Stimulated activated naive CD4-positive, alpha-beta T cell (primary cell): ENCODE results near the gene ZBTB20.

Experiments used
- DNase-seq, 6 experiments: peaks; one replicate each; lab custom pipeline; 2025; lab: John Stamatoyannopoulos, UW

Gene ZBTB20

GRCh38 chr3:114627770-114628169 is 519.3 kb downstream of the ZBTB20 start:
- DNase-seq, result no peak

DNA sequence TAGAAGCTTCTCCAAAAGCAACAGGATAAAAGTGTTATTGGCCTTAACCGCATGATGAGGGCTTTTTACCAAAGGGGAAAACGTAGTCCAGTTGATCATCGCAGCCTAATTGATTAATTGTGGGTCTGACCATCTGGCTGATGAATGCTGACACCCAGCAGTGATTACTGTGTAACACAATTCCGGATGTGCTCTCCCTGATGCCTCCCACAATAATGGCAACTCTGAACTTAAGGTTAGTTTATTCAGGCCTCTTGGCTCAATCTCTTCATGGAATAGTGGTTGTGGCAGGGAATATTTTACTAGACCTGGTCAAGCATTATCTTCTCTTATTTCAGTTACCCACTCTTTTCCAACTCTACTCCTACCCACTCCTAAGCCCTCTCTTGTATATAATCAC is 520.3 kb downstream of the ZBTB20 start:
- DNase-seq, result no peak

DNA sequence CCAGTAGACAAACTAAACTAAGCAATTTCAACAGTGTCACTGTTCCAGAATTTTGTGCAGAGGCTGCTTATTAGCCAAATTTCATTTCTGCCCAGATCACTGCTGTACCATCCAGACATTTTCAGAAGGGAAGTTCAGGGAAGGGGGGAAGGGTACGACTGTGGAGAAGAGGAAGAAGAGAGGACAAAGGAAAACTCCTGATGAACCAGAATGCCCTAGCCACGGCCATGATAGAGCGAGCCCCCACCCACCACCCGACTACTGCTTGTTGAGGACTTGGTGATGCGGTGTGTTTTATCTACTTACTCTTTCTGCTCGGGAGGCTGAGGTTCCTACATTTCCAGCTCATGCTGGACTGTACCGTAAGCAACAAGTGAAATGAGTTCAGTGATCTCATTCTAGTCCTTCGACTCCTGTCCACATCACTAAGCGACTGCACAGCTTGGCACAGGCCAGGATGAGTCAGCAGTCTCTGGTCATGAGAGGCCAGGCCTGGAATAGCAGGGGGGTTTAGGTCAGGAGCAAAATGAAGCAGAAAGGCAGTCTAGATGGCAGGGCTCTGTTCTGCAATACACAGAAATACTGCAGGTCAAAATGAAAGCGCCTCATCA is 522.4 kb downstream of the ZBTB20 start:
- no peak for DNase-seq

GRCh38 chr3:114624047-114624445 is 523.0 kb downstream of the ZBTB20 start:
- no peak for DNase-seq

DNA sequence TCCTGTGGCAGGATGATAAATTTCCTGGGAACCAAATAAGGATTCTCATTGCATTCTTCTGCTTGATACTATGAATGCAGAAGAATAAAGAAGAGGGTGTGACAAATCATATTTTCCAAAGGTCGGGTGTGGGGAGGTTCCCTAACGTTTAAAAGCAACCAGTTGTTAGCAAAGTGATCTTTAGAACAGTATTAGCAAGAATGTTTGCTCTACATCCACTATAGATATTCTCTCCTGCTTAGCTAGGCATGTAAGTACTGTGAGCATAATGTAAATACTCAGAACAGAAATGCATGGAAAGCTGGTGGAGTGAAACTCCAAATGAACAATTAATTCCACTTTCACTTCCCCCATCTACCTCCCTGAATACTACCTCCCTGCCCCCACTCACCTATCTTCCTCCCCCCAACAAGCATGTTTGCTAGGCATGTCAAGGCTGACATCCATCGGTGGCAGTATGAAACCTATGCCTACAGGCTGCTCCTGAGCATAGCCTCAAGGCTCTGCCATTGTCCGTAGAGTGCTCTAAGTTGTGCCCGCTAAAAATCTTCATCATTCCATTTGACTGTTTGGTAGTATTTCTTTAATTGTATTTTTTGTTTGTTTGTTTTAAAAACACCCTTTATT is 523.6 kb downstream of the ZBTB20 start:
- no peak for DNase-seq

- DNase-seq, result no peak
These were observed 525.1 kb downstream of the ZBTB20 start for GRCh38 chr3:114622001-114622400.

GRCh38 chr3:114619771-114620170 is 527.3 kb downstream of the ZBTB20 start:
- DNase-seq, result no peak

DNA sequence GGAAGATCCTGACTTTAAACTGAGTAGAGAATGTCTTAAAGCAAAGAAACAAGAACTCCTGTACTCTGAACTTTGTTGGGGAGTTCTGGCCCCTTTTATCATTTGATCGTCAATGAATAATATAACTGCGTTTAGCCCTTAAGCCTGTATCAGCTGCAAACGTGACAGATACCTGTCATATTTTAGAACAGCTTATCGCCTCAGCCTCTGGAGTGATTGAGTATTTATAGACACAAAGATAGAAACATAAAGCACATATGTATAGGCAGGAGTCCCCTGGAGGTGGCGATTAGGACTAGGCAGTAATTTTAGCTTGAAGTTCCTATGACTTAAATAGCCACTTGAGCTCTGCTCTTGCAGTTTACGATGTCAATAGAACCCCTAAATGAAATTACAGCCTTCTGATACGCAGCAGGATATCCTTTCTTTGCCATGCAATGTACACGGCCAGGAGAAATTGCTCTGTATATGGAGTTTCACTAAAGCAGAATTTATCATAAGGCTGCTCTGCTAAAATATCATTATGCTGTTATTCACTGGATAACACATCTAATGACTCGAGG is 531.5 kb downstream of the ZBTB20 start:
- no peak for DNase-seq

GRCh38 chr3:114609973-114610630 is 537.0 kb downstream of the ZBTB20 start:
- DNase-seq, result no peak

DNA sequence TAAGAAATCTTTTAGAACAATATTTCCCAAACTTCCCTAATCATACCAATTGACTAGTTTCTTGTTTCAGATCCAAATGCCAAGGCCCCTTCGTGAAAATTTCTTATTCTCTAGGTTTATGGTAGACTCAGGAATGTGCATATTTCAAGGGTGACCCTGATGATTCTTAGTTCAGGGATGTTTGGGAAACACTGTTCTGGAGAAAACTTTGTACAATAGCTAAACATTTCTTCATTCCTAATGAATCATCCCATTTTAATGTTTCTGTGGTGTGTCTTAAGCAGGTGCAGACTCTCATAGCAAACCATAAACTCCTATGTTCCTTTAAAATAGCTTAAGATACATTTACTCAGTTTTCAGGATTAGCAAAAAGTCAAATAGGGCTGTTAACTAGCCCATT is 538.8 kb downstream of the ZBTB20 start:
- DNase-seq, result no peak

DNA sequence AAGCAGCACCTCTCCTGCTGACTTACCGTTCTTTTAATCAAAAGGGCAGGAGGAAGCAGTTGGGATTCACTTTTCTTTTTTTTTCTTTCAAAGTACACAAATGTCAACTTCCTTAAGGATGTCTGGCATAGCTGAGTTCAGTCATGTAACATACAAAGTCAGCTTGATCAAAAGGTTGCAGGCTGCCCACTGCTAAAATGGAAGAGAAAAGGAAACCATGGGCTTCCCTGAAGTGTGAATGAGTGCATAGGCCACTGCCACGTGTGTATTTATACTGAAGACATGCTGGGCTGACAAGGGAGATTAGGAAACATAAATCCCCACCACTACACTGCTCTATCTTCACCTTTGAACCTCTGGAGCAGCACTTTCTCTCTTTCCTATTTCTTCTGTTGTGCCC is 540.8 kb downstream of the ZBTB20 start:
- no peak for DNase-seq

DNA sequence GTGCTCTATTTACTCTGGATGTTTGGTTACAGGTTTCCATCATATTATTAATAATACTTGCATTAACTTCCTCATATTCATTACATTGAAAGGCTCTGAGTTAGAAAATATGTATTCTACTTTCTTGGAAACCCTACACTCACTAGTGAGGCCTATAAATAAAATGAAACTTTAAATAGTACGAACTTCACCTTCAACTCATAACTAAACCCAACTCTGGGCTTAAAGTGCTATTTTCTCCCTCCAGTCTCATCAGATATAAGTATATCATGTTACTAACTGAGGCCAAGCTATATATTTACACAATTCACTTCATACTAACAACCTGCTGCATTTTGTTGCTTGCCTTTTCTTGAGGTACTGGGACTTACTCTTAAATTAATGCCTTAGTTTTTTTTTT is 546.5 kb downstream of the ZBTB20 start:
- DNase-seq, result no peak

GRCh38 chr3:114597871-114598270 is 549.2 kb downstream of the ZBTB20 start:
- DNase-seq, result no peak

DNA sequence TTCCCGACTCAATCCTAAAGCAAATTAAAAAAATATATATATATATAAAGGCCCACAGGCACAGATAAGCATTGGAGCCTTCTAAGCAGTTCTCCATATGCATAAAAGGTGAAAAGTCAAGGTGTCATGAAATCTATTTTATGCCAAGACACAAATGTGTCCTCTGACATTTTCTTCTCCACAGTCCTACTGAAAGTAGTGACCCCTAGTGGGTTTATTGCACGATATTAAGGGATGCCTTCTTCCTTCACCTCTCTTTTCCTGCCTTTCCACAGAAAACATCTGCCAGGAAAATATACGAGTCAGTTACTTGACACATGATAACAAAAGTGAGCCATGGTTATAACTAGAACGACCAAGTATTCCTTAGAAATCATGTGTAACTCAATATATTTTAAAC is 550.1 kb downstream of the ZBTB20 start:
- DNase-seq, result no peak

- no peak for DNase-seq
These were observed 550.9 kb downstream of the ZBTB20 start for GRCh38 chr3:114596147-114596546.

DNA sequence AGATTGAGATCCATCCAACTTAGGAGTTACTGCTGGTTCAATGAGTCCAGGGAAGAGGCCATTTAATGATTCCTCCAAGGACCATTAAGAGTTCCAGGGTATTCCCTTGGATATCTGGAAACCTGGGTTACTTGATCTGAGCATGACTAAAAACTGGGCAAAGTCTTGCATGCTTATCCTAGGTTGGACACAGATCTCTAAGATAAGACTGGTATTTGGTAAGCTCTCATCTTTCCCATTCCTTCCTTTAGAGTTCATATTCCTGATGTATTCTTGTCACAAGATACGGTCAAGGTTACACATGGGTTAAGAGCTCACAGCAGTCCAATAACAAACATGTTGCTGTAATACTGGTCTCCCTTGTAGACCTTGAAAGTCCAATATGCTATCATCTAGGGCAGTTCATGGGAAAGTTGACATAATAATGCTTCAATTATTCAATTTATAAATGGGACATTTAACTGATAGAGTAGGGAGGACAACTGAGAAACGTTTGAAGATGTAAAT is 551.5 kb downstream of the ZBTB20 start:
- DNase-seq, result no peak

- DNase-seq, result no peak
These were observed 556.6 kb downstream of the ZBTB20 start for GRCh38 chr3:114590309-114591047.

- no peak for DNase-seq
These were observed 559.1 kb downstream of the ZBTB20 start for GRCh38 chr3:114587986-114588385.

GRCh38 chr3:114586119-114586518 is 561.0 kb downstream of the ZBTB20 start:
- DNase-seq, result no peak

DNA sequence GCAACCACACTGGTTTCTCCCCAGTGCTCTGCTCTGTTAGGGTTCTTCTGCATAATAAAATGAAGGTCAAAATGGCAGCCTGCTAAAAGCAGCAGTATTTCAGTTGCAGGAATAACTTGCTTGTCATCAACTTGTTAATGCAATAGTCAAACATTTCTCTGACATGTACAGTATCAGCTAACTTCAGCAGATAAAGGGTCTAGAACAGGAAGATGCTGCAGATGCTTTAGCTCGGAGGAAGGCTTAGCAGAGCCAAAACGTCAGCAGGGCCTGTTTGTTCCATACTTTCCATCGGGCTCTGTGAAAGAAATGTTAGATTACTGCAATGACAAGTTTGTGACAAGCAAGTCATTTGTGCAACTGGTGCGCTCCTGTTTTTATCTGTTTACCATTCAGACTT is 561.4 kb downstream of the ZBTB20 start:
- DNase-seq, result no peak

GRCh38 chr3:114584734-114585371 is 562.2 kb downstream of the ZBTB20 start:
- DNase-seq, result no peak

- DNase-seq, result no peak
These were observed 564.2 kb downstream of the ZBTB20 start for GRCh38 chr3:114582929-114583328.
